Glutamatergic neuron (in vitro differentiated cells): Measurements from ENCODE around the gene PYGO2. TPM values are rescaled to one million over a fixed set of nuclear protein-coding genes. Genes with fewer than 3 reads are reported as not detected.

Experiments
- DNase-seq: peaks from one replicate; pipeline ENCODE4 v3.0.0; 2022
- H3K27ac Mint-ChIP-seq: one replicate; pipeline ENCODE4 v1.8.0; 2020; ENCODE audit warnings: mild to moderate bottlenecking, mixed read lengths, inconsistent platforms; ENCODE audit not compliant: unreplicated experiment
- H3K27me3 Mint-ChIP-seq: one replicate; pipeline ENCODE4 v1.8.0; 2020; ENCODE audit warnings: mild to moderate bottlenecking, moderate library complexity, mixed read lengths, inconsistent platforms; ENCODE audit not compliant: unreplicated experiment
- H3K36me3 Mint-ChIP-seq: one replicate; pipeline ENCODE4 v1.8.0; 2020; ENCODE audit warnings: mild to moderate bottlenecking, mixed read lengths, inconsistent platforms; ENCODE audit not compliant: unreplicated experiment
- H3K4me1 Mint-ChIP-seq: one replicate; pipeline ENCODE4 v1.8.0; 2020; ENCODE audit warnings: mild to moderate bottlenecking, low read depth, mixed read lengths, inconsistent platforms; ENCODE audit not compliant: unreplicated experiment
- H3K4me3 Mint-ChIP-seq: one replicate; pipeline ENCODE4 v1.8.0; 2020; ENCODE audit warnings: mild to moderate bottlenecking, mixed read lengths, inconsistent platforms; ENCODE audit not compliant: unreplicated experiment
- H3K9me3 Mint-ChIP-seq: one replicate; pipeline ENCODE4 v1.8.0; 2020; ENCODE audit warnings: mild to moderate bottlenecking, moderate library complexity, mixed read lengths, inconsistent platforms; ENCODE audit not compliant: unreplicated experiment
- total RNA-seq: library from RNA; stranded (reverse); fragmentation: NEBNext Ultra II Directional; extraction: Animal tissue kit (Norgen Biotek cat#: 25700); gene quantifications from one replicate; pipeline ENCODE4 v1.2.1, GENCODE V29; 2021; ENCODE audit not compliant: unreplicated experiment
- TF ChIP-seq, protein P1 (sequence below): fragments of 200-600 bp; sonication (generic); IDR thresholded peaks from one replicate; pipeline ENCODE4 v1.5.0; 2021; ENCODE audit not compliant: partially characterized antibody, unreplicated experiment

PYGO2 gene
- total RNA-seq, 1 donor from 2014 or later, result 32.7 TPM

DNA sequence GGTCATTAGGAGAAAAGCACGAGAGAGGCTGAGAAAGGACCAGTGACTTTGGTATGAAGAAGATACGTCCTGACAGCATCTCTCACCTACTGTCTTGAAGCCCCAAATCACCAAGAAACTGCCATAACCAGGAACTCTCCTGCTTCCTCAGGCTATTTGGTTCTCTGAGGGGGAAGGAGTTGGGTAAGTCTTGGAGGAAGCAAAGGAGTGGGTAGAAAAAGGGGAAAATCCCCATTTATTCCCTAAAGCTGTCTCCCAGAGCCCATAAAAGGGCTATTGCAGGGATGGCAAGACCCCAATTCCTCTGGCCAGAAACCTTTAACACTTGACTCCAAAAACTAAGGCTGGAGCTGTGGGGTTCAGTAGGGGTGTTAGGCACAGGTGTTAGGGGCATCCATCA is 3.5 kb downstream of the PYGO2 start:
- peaks cover 3% of the 10 kb centered on the region for H3K27me3 Mint-ChIP-seq
- H3K4me1 Mint-ChIP-seq, result peaks cover 44% of the 10 kb centered on the region
- no peak for DNase-seq
- H3K27ac Mint-ChIP-seq, result no peak overlapping the region
- TF ChIP-seq, protein P1, sequence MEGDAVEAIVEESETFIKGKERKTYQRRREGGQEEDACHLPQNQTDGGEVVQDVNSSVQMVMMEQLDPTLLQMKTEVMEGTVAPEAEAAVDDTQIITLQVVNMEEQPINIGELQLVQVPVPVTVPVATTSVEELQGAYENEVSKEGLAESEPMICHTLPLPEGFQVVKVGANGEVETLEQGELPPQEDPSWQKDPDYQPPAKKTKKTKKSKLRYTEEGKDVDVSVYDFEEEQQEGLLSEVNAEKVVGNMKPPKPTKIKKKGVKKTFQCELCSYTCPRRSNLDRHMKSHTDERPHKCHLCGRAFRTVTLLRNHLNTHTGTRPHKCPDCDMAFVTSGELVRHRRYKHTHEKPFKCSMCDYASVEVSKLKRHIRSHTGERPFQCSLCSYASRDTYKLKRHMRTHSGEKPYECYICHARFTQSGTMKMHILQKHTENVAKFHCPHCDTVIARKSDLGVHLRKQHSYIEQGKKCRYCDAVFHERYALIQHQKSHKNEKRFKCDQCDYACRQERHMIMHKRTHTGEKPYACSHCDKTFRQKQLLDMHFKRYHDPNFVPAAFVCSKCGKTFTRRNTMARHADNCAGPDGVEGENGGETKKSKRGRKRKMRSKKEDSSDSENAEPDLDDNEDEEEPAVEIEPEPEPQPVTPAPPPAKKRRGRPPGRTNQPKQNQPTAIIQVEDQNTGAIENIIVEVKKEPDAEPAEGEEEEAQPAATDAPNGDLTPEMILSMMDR, result no peak
- H3K4me3 Mint-ChIP-seq, result no peak overlapping the region
- no peaks in the 10 kb centered on the region for H3K36me3 Mint-ChIP-seq
- H3K9me3 Mint-ChIP-seq, result peaks cover 11% of the 10 kb centered on the region

DNA sequence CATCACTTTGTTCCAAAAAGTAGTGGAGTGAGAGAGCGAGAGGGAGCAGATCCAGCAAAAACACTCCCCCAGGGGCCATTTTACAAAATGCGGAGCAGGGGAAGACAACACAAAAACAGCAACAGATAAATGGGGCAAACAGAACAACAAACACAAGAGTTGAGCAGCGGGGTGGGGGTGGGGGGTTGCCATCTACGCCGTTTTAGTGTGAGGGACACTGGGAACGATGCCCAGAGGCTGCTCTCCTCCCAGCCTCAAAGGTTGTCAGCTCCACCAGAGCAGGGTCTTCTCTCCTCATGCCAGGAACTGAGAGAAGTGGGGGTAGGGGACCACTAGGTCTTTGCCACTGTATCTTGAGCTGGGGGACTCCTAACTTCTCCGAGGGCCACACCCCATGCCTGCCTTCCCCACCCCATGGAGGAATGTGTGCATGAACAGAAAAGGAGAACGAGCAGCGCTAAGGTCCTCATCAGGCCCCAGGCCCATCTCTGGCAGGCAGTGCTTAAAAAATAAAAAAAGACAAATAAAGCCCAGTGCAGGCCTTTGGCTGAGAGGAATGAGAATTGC is 4.4 kb downstream of the PYGO2 start:
- H3K9me3 Mint-ChIP-seq, result peaks cover 10% of the 10 kb centered on the region
- H3K27ac Mint-ChIP-seq, result peak overlapping the region; percentile 55
- no peak for DNase-seq
- H3K4me1 Mint-ChIP-seq, result peaks cover 50% of the 10 kb centered on the region
- peak overlapping the region; percentile 99 for H3K4me3 Mint-ChIP-seq
- no peaks in the 10 kb centered on the region for H3K36me3 Mint-ChIP-seq
- H3K27me3 Mint-ChIP-seq, result peaks cover 6% of the 10 kb centered on the region
- TF ChIP-seq, protein P1, result no peak

DNA sequence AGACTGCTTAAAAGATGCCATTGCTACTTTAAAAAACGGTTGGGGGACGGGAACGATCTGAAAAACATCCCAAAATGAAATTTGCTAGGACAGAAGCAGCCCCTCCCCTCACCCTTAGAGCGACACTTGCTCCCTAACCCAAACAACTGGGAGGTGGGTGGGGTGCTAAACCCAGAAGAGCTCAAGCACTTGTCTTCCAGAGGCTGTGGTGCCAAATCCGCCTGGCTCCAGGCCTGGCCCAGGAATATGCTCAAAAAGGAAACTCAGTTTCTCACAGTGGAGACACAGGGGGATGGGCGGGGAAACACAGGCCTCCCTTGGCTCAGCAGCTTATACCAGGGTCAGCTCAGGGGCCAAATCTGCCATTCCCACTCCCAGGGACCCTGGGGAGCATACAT is 5.0 kb downstream of the PYGO2 start:
- Mint-ChIP-seq H3K36me3 (no peaks in the 10 kb centered on the region), H3K4me1 (peaks cover 54% of the 10 kb centered on the region), H3K27me3 (peaks cover 6% of the 10 kb centered on the region), H3K4me3 (peak overlapping the region; percentile 99), H3K27ac (peak overlapping the region; percentile 97), H3K9me3 (peaks cover 10% of the 10 kb centered on the region)
- TF ChIP-seq, protein P1, result no peak
- no peak for DNase-seq

DNA sequence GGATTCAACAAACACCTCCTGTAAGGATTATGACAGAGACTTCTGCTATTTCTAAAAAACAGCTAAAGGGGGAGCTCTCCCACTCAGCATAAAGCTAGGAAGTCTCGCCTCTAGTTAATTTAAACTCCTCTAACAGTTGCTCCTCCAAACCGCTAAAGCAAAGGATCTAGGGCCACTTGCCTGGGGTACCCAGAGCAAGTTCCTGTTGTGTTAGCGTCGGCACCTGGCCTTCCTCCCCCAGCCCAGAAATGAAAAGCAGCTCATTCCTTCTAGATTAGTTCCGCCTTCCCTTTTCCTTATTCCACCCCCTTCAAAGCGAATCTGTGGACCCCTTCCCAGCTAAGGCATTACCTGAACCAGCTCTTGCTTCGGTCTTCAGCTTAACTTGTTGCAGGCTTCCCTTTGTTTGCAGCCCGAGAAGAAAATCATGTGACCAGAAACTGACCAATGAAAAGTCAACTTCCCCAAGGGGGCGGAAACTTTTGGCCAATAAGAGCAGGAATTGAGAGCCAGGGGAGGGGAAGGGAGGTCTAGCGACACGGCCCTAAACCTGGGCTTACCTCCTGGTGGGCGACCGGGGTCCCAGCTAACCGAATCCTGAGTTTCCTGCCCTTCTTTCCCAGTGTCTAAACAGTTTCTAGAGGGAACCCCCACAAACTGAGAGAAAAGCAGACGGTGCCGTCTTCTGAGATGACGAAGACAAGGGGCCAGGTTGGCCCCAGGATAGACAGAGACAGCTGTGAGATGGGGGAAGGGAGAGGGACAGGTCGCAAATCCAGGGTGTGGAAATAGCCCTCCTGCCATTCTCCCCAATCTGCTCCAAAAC is 5.7 kb downstream of the PYGO2 start, which contains the start of gene PBXIP1:
PBXIP1 (minus strand) TSS at position 382 of the 826 bp plus-strand sequence. CDS start 2,378 bp downstream, outside the sequence.
- TF ChIP-seq, protein P1, result no peak
- H3K9me3 Mint-ChIP-seq, result peaks cover 10% of the 10 kb centered on the region

More for the DNA sequence above, 5.7 kb downstream of the PYGO2 start, which contains the start of gene PBXIP1:
- Mint-ChIP-seq H3K27ac (peak within 1 kb of the TSS; percentile 97), H3K4me1 (peaks cover 52% of the 10 kb centered on the region), H3K36me3 (no peaks in the 10 kb centered on the region), H3K27me3 (peaks cover 6% of the 10 kb centered on the region), H3K4me3 (peak within 1 kb of the TSS; percentile 99)
- DNase-seq, result peak; percentile 68
